ENCODE data around the gene HELZ2. TPM values are rescaled to one million over a fixed set of nuclear protein-coding genes. Genes with fewer than 3 reads are reported as not detected.

Gene HELZ2
- total RNA-seq, 1 donor from 2014 or later = 120 TPM

DNA sequence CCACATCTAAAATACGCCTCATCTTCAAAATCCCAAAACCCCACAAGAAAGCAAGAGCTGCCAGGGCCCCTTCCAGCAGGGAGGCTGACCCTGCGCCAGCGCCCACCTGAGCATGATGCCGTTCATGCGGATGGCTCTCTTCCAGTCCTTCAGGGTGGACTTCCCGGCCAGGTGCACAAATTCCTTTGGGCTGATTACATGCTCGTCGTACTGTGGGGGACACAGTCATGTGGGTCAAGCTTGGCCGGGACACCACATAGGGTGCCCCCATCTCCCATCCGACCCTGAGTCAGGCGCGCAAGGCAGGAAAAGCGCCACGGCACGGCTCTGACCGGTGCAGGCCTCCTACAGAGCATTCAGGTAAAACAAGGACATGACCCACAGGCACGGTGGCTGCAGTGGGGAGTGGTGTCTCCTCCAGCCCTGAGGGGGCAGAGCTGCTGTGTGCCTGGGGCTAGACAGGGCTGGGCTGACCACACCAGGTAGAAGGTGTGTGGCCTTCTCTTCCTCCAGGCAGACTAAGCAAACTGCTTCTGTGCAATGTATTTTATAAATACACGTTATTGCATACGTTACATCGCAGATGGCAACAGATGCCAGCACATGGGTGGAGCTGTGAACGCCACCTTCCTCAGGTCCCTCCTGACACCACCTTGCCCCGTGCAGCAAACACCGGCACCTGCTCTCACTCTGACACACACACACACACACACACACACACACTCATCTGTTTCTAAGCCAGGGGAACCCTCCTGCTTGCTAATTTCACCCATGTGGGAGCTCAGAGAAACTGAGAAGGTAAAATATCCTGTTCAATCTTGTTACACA lies 23.8 kb upstream of the HELZ2 start:
- intact Hi-C loops (cut with micrococcal nuclease) = no loop called here

DNA sequence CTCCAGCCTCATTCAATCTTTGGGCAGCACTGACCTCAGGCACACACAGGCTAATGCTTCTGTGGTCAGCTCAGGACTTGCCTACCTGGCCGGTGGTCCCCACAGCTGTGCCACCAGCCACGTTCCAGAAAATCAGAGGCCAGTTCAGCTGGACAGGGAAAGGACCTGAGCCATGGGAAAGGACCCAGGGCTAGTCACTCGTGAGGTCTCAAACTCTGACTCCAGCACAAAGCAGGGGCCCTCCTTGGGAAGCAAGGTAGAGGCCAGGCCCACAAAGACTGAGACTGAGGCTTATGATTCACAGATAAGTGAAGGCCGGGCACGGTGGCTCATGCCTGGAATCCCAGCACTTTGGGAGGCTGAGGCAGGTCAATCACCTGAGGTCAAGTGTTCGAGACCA lies 22.4 kb upstream of the HELZ2 start:
- intact Hi-C loops (cut with micrococcal nuclease) = no loop called here

DNA sequence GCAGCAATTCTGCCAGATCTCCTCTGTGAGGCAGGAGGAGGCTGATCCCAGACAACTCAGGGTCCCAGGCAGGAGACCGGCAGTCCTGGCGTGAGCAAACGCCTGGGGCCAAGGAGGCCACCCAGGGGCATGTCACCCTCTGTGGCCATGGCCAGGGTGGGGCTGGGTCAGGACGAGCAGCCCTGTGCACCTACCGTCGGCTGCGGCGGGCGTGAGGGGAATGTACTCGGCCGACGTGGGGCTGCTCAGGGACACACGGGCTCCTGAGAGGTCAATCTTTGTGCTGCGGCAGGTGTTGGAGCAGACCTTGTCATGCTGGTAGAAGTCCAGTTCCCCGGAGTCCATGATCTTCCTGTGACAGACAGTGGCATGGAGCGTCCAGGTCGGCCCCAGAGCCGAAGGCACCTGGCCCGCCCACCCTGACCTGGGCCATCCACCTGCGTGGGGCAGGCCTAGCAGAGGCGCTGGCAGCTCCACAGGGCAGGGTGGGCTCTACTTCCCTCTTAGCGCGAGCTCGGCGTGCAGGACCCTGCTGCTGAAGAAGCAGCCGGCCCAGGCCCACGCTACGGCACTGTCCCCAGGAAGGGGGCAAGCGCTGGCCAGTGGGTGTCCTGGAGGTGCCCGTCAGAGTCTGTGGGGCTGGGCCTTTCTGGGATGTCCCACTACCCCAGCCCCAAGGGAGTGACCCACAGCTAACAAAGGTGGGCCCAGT lies 21.5 kb upstream of the HELZ2 start:
- intact Hi-C loops (cut with micrococcal nuclease) = loop anchor here (2.0 kb wide), 1 partner anchor 15 kb away; no protein-coding TSS in a partner anchor

DNA sequence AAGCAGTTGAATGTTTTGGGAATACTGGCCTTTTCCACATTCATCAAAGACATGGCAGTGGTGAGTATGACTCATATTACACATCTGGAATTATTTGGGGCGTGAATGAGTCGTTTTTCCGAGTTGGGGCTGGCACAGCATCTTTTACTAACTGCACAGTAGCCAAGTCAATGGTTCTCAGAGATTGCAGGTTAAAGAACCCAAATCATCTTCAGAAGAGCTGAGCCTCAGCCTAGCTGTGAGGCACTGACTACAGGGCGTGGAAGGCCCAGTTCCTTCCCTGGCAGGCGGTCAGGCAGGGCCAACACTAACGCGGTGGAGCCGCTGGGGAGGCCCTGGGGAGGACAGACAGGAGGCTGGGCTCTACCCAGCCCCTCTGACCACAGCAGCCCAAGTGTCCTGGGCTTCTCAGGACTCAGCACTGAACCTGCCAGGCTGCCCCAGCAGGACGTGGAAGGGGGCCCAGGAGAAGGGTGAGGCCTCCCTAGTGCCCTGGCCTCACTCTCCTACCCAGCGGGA lies 20.1 kb upstream of the HELZ2 start:
- intact Hi-C loops (cut with micrococcal nuclease) = loop anchor here (2.0 kb wide), 1 partner anchor 17 kb away; no protein-coding TSS in a partner anchor

DNA sequence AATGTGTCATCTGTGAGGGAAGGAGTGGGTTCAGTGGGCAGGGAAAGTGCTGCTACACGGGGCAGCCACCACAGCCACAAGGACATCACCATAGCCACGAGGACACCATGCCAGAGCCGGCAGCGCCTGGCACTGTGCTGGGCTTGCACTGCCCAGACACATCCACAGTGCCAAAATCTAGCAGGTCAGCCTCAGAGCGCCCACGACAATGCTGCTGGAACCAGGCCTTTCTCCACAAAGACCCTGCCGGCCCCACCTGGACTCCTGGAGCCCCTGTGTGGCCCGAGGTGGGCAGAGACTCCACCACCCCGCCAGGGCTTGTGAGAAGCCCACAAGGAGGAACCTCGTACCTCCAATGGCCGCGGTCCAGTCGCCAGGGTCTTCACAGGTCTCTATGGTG lies 18.6 kb upstream of the HELZ2 start:
- intact Hi-C loops (cut with micrococcal nuclease) = no loop called here

DNA sequence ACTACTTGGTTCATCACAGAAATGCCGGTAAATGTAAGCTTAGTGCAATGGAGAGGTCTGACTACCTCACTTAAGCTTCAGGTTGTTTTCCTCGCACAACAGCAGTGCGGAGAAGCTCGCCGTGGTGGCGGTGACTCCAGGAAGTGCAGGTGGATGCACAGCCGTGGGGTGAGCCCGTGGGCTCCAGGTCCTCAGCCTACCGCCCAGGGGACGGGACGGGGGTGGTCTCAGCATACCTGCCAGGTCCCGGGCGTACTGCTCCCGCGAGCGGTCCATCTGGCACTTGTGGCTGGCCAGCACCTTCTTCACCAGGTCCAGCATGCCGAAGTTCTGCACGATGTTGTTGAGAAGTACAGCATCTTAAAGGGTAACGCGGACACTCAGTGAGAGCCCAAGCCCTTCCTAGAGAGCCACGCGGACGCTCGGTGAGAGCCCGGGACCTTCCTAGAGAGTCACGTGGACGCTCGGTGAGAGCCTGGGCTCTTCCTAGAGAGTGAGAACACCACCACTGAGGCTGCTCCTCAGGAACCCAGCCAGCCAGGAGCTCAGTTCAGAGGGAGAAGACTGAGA lies 17.8 kb upstream of the HELZ2 start:
- intact Hi-C loops (cut with micrococcal nuclease) = no loop called here

DNA sequence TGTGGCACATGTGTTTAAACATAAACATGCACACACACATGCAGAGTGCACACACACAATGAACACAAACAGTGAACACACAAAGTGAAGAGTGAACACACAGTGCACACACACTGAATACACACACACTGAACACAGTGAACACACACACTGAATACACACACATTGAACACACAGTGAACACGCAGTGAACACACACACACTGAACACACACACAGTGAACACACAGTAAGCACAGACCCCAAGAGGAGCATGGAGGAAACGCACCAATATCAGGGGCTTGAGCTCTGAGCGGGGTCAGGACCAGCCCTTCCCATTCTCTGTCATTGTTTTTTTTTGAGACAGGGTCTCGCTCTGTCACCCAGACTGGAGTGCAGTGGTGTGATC lies 17.1 kb upstream of the HELZ2 start:
- intact Hi-C loops (cut with micrococcal nuclease) = no loop called here

DNA sequence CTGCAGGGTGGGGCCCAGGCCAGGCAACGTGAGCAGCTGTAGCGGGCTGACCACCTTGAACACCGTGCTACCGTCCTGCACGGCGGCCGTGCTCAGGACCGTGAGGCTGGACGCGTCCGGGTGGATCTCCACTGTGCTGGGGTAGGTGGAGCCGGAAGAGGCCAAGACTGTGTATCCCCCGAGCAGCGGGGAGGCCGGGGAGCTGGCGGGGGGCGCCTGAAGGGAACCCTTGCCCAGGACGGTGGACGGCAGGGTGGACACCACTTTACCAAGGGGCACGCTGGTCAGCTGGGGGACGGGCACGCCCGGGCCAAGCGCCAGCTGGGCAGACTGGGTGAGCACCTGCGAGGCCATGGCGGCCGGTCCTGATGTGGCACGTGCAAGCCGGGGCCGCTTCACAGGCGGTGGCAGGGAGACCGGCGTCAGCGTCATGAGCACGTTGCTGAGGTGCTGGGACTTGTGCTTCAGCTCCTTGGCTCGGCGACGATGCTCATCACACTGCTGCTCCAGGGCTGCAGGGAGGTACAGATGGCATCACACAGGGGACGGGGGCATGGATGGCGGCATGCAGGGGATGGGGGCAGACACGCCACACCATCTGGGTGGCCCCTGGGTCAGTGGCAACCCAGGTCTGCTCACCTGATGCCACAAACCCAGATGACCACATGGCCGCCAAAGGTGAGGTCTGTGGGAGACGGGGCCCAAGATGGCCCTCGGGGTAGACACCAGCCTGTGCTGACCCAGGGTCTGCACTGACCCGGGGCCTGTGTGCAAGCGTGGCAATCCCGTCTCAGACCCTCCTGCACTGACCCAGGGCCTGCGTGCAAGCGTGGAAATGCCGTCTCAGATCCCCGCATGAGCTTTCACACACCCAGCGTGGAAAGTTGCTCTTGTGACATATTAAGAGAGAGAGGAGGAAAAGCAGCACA lies 16.4 kb upstream of the HELZ2 start:
- intact Hi-C loops (cut with micrococcal nuclease) = no loop called here

DNA sequence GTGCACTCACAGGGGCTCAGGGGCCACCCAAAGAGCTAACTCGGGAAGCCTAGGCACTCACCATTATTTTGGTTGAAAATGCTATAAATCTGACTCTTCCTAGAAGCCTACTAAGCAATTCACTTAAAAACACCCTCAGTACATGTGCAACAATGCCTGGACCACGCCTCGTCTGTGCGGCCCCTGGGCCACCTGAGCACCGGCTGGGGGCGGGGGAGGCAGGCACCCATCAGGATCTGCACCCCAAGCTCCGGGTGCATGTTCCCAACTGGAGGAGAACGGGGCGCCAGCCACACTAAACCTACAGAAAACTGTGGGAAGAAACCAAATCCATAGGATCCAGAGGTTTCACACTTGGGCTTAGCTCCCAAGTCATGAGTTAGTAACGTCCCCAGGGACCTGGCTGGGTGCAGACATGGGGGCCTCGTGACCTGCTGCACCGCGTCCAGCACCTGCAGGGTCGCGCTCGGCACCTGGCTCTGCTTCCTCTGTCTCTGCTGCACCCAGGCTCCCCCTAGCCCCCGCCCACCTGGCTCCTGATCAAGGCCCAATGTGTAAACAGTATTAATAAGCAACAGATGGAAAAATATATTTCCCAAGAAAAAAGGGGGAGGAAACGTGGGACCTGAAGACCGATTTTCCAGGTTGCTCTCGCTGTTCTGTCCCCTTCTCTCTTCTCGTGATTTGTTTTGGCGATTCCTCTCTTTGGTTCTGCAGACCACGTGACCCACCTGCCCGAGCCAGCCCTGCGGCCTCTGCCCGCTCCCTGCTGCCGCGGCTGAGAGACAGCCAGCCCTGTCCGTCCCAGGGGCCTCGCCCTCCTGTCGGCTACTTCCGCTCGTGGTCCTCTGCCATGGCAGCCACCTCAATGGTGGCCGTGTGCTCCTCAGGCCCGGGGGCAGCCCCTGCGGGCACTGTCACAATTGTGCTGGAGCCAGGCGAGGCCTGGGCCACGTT lies 15.5 kb upstream of the HELZ2 start:
- intact Hi-C loops (cut with micrococcal nuclease) = no loop called here

DNA sequence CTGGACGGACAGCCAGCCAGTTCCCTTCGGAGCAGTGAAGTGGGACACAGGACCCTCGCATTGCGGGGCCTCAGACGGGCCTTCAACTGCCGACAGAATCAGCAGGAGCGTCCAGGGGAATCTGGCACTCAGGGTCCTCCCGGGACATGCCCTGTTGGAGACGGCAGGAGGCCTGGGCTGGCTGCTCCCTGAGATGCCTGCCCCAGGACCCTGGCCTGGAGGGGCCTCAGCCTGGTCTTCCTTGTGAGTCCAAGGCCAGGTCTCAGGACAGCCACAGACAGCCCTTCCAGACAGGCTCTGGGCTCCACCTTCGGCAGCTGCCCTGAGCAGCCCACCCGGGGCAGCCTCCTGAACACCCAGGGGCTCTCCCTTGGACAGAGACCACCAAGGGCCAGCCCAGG lies 14.6 kb upstream of the HELZ2 start:
- intact Hi-C loops (cut with micrococcal nuclease) = no loop called here

DNA sequence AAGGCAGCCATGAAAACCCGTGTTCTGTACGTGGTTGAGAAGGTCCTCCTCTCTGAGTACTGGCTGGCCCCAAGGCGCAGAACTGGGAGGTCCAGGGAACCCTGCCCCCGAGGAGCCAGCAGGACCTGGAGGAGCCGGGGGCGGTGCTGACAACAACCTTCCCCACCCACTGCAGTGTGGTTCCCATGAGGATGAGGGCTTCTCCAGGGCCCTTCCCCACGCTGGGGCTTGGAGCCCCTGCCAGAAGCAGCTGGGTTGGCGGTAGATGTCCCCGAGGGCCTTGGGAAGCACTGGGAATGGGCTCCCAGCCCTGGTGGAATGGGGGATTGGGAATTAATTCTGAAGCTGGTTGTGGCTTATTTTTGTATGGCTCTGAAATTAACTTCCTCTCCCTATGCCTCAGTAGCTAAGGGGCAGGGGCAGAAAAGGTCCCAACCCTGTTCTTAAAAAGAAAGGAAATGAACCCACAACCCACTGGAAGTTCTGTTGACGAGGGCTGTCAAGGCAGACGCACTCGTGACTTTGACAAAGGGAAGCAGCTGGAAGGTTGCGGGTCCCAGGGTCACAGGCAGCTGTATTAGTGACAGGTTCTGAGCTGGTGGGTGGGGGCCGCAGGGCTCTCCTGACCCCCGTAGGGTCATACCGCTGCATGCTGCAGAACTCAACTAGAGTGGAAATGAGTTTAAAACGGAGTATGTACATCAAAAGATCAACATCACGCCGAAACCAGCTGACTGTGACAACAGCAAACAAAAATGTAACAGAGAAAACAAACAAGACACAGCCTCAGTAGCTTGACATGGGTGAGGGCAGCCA lies 13.9 kb upstream of the HELZ2 start:
- intact Hi-C loops (cut with micrococcal nuclease) = no loop called here

DNA sequence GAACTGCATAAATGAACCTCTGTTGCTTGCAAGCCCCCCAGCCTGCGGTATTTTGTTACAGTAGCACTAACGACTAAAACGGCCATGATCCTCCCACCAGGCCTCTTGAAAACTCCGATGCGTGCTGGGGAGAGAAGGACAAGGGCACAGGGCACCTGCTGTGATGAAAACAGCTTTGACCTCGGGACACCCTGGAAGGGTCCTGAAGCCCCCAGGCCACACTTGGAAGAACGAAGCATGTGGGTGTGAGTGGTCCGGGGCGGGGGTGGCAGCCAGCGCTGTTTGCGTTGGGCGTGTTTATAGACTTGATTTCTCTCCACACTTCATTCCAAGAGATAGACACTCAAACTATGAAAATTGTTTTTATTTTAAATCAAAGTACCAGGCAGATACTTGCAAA lies 13.2 kb upstream of the HELZ2 start:
- intact Hi-C loops (cut with micrococcal nuclease) = no loop called here

DNA sequence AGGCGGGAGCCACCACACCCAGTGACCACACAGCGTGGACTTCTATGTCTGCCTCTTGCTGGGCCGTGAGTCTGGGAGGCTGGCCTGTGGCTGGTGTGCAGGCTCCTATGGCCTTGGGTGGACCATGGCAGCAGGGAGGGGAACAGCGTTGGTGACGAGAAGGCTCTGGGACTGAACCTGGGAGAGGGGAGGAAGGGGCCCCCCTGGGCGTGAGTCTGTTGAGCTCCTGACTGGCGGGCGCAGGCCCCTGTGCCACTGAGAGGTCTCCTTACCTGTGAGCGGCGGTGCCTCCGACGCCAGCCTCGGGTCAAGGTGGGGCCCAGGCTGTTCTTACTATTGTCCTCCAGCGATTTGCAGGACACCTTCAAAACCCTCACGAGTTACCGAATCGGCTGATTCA lies 12.8 kb upstream of the HELZ2 start:
- intact Hi-C loops (cut with micrococcal nuclease) = no loop called here

DNA sequence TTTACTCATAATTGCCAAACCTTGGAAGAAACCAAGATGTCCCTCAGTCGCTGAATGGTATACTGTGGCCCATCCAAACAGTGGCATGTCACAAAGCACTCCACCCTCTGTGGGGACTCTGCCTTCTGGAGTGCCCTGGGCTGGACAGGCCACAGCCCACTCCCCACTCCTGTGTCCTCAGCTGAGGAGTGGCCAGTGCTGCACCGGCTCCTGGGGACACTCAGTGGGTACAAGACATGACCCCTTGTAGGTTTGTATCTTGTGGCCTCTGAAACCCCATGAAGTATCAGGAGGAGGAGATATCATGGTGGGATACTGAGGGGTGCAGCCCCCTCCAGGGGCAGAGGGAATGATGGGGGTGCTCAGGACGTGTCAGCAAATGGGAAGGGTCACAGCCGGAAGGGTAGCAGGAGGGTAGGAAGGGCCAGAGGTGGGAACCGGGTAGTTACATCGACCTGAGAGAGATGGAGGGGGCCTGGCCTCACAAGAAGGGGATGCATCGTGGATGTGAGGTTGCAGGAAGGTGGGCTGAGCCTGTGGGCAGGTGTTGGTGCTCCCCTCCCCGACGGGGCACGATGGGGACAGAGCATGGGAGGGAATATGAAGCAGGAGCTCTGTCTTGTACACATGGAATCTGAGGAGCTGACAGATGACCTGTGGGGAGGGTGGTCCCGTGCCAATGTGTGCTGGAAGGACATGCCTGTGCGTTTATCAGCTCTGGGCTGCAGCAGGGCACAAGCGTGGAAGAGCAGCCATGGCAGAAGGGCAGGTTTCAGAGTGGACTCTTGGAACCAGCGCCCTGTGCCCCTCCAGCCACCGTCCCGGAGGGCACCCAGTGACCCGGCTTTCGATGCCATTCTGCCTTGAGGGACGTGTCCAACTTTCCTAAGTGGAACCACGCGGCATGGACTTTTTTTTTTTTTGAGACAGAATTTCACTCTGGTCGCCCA lies 11.9 kb upstream of the HELZ2 start:
- intact Hi-C loops (cut with micrococcal nuclease) = no loop called here

DNA sequence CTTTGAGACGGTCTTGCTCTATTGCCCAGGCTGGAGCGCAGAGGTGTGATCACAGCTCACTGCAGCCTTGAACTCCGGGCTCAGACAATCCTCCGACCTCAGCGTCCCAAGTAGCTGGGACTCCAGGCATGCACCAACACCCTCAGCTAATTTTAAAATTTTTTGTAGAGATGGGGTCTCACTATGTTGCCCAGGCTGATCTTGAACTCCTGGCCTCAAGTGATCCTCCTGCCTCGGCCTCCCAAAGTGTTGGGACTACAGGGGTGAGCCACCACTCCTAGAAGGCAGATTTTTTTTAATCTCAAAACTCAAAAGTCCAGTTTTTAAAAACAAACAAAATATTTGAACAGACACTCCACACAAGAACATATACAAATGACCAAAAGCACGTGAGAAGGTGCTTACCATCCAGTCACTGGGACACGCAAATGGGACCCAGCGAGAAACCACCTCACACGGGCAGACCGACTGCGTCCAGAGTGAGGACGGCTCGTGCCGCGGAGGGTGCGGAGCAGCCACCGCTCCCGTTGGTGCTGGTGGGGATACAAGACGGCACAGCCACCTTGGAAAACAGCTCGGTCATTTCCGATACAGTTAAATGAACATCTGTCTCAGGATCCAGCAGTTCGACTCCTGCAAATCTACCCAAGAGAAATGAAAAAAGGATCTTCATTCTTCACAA lies 8.5 kb upstream of the HELZ2 start:
- intact Hi-C loops (cut with micrococcal nuclease) = loop anchor here (5.0 kb wide), 1 partner anchor 215 kb away; no protein-coding TSS in a partner anchor

DNA sequence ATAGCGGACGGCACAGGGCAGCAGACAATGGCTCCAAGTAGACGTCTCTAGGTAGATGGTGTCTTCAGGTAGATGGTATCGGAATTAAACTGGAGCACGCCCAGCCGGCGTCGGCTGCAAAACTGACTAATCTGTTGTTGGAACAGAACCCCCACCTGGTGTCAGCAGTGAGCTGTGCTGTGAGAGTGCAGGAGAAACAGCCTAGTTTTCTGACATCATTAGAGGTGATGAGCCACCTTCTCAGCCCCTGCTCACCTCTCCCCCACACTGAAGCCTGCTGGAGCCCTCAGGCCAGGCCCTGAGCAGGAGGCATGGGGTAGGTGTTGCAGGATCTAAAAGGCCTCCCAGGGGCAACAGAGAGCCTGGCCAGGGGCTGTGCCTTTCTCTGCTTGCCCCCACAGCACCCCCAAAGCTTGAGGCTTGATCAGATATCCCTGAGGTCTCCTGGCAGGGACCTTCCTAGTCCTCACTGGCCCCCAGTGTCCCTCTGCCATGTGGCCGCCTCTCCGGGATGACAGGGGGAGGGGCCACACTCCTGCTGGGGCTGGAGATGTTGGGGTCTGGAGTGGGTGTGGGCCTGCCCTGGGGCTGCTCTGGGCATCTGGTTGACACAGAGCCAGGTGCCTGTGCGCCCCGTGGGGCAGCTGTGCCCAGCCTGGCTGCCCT lies 6.9 kb upstream of the HELZ2 start:
- intact Hi-C loops (cut with micrococcal nuclease) = loop anchor here (1.0 to 5.0 kb wide), 6 partner anchors 44 to 216 kb away; partner anchors contain the start of genes PPDPF, PTK6 and RTEL1
